Activated CD8-positive, alpha-beta memory T cell treated with anti-CD3 and anti-CD28 coated beads for 1 hour (primary cell): ENCODE data around the gene CCDC88C.
"Not testable (repeated sequence)": the region's sequence is repeated elsewhere in the genome, so short reads cannot be mapped to it uniquely, and the experiment has no call there.

ENCODE experiments used
- DNase-seq, 2 donors: peaks; one replicate each; pipeline ENCODE4 v3.0.0-alpha.2; 2020; ENCODE audit warnings: low read depth in 1 of 2; ENCODE audit errors: extremely low read depth in 1 of 2

Gene CCDC88C

GRCh38 chr14:91232603-91233002 is 185.0 kb downstream of the CCDC88C start:
- no peak for DNase-seq

GRCh38 chr14:91232052-91232451 is 185.6 kb downstream of the CCDC88C start:
- DNase-seq: no peak

GRCh38 chr14:91231446-91231845 is 186.2 kb downstream of the CCDC88C start:
- no peak for DNase-seq

- DNase-seq: no peak
Observed at GRCh38 chr14:91230397-91231035, 187.1 kb downstream of the CCDC88C start.

GRCh38 chr14:91229743-91230200 is 187.8 kb downstream of the CCDC88C start:
- no peak for DNase-seq

GRCh38 chr14:91229005-91229382 is 188.6 kb downstream of the CCDC88C start:
- DNase-seq: no peak

- peak; percentile 45 to 55 for DNase-seq
Observed at GRCh38 chr14:91228112-91229004, 189.3 kb downstream of the CCDC88C start.

GRCh38 chr14:91227183-91227628 is 190.4 kb downstream of the CCDC88C start:
- no peak for DNase-seq

GRCh38 chr14:91226360-91226759 is 191.3 kb downstream of the CCDC88C start:
- not testable (repeated sequence) for DNase-seq

- DNase-seq: no peak
Observed at GRCh38 chr14:91225025-91225424, 192.6 kb downstream of the CCDC88C start.

GRCh38 chr14:91223028-91223783 is 194.4 kb downstream of the CCDC88C start:
- no peak for DNase-seq
